Astrocyte (in vitro differentiated cells and primary cell): ENCODE measurements around the gene ZDHHC11.

Experiments used
- EZH2 ChIP-seq: IDR thresholded peaks from 2 replicates; pipeline ENCODE4 v1.6.1; 2012; ENCODE audit warnings: mild to moderate bottlenecking, low read length, inconsistent platforms; ENCODE audit not compliant: insufficient read depth
- TF ChIP-seq, protein P1 (sequence below): IDR thresholded peaks from 2 replicates; pipeline ENCODE4 v1.5.1; 2011; ENCODE audit warnings: low read depth, mild to moderate bottlenecking, inconsistent platforms, low read length, moderate library complexity; ENCODE audit not compliant: insufficient read depth

DNA sequence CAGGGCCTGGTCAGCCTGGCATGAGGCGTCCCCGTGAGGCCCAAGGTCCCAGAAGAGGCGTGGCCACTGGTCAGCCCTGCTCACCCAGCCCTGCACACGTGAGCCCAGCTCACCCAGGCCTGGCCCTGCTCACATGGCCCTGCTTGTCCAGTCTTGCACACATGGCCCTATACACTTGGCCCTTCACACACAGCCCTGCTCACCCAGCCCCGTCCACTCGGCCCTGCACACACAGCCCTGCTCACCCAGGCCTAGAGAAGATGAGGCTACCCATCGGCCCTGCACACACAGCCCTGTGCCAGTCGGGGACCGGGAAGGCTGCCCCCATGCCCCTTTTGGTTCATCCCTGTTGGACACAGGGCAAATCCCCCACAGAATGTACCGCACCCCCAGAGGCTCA, 94.6 kb downstream of the ZDHHC11 start:
- TF ChIP-seq, protein P1, sequence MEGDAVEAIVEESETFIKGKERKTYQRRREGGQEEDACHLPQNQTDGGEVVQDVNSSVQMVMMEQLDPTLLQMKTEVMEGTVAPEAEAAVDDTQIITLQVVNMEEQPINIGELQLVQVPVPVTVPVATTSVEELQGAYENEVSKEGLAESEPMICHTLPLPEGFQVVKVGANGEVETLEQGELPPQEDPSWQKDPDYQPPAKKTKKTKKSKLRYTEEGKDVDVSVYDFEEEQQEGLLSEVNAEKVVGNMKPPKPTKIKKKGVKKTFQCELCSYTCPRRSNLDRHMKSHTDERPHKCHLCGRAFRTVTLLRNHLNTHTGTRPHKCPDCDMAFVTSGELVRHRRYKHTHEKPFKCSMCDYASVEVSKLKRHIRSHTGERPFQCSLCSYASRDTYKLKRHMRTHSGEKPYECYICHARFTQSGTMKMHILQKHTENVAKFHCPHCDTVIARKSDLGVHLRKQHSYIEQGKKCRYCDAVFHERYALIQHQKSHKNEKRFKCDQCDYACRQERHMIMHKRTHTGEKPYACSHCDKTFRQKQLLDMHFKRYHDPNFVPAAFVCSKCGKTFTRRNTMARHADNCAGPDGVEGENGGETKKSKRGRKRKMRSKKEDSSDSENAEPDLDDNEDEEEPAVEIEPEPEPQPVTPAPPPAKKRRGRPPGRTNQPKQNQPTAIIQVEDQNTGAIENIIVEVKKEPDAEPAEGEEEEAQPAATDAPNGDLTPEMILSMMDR, result no peak
- no peak for TF ChIP-seq EZH2
